Endodermal cell (in vitro differentiated cells): Measurements from ENCODE around the gene ARHGDIG. TPM values are rescaled to one million over a fixed set of nuclear protein-coding genes. Genes with fewer than 3 reads are reported as not detected.

Experiments used
- DNase-seq: peaks from one replicate; pipeline ENCODE4 v3.0.0-alpha.2; 2017
- H3K27ac ChIP-seq: 2 replicates; pipeline ENCODE4 v1.5.1; 2013; ENCODE audit warnings: mild to moderate bottlenecking, low read depth, low read length, moderate library complexity
- H3K27me3 ChIP-seq: 2 replicates; pipeline ENCODE4 v1.6.1; 2013; ENCODE audit warnings: mild to moderate bottlenecking, low read length, moderate library complexity; ENCODE audit not compliant: insufficient read depth, control insufficient read depth, poor library complexity, severe bottlenecking
- H3K36me3 ChIP-seq: 2 replicates; pipeline ENCODE4 v1.7.0; 2013; ENCODE audit warnings: mild to moderate bottlenecking, low read length, moderate library complexity; ENCODE audit not compliant: control insufficient read depth, insufficient read depth
- H3K4me1 ChIP-seq: one replicate; pipeline ENCODE4 v1.7.0; 2013; ENCODE audit warnings: low read length; ENCODE audit not compliant: control insufficient read depth, insufficient read depth
- H3K4me3 ChIP-seq: 2 replicates; pipeline ENCODE4 v1.5.1; 2013; ENCODE audit warnings: mild to moderate bottlenecking, low read length, moderate library complexity
- H3K9ac ChIP-seq: 2 replicates; pipeline ENCODE4 v1.6.1; 2013; ENCODE audit warnings: mild to moderate bottlenecking, low read length, moderate library complexity; ENCODE audit not compliant: poor library complexity, severe bottlenecking; ENCODE audit errors: extremely low read depth
- H3K9me3 ChIP-seq: 2 replicates; pipeline ENCODE4 v1.6.1; 2013; ENCODE audit warnings: mild to moderate bottlenecking, low read length, moderate library complexity; ENCODE audit not compliant: control insufficient read depth
- H3K27ac Mint-ChIP-seq: 2 replicates; pipeline ENCODE4 v1.8.0; 2020; ENCODE audit warnings: mixed read lengths
- H3K27me3 Mint-ChIP-seq: 2 replicates; pipeline ENCODE4 v1.8.0; 2021; ENCODE audit warnings: mild to moderate bottlenecking, mixed read lengths; ENCODE audit not compliant: insufficient read depth
- H3K36me3 Mint-ChIP-seq: 2 replicates; pipeline ENCODE4 v1.8.0; 2020; ENCODE audit warnings: low read depth, mixed read lengths
- H3K4me1 Mint-ChIP-seq: 2 replicates; pipeline ENCODE4 v1.8.0; 2020; ENCODE audit warnings: mixed read lengths
- H3K4me3 Mint-ChIP-seq: 2 replicates; pipeline ENCODE4 v1.8.0; 2020; ENCODE audit warnings: mild to moderate bottlenecking, moderate library complexity, mixed read lengths
- H3K9me3 Mint-ChIP-seq: 2 replicates; pipeline ENCODE4 v1.8.0; 2020; ENCODE audit warnings: mild to moderate bottlenecking, mixed read lengths
- WGBS, 2 experiments: methylation state at CpG; one replicate each; pipeline versions ENCODE4 v1.1.5 to v1.1.7; 2013; ENCODE audit warnings: missing lambda C conversion rate in 2 of 2, mixed read lengths in 1 of 2; ENCODE audit not compliant: insufficient coverage in 1 of 2, insufficient read length in 1 of 2; 5-methylcytosine and 5-hydroxymethylcytosine counted together
- total RNA-seq, 2 donors: library from RNA; stranded (reverse); fragmentation: NEBNext Ultra II Directional in 1 of 2; extraction: Animal tissue kit (Norgen Biotek cat#: 25700) in 1 of 2; gene quantifications; 2 replicates in 1 of 2; 3 replicates in 1 of 2; pipeline ENCODE4 v1.2.1, GENCODE V29; 2021
- TF ChIP-seq, protein P1 (sequence below): fragments of 200-600 bp; sonication (generic); conservative IDR thresholded peaks from 2 replicates; pipeline ENCODE4 v1.5.0; 2021; ENCODE audit warnings: antibody characterized with exemption, mild to moderate bottlenecking

Gene ARHGDIG
- total RNA-seq, 2 donors from 2014 or later, result 6.8 to 19.2 TPM

DNA sequence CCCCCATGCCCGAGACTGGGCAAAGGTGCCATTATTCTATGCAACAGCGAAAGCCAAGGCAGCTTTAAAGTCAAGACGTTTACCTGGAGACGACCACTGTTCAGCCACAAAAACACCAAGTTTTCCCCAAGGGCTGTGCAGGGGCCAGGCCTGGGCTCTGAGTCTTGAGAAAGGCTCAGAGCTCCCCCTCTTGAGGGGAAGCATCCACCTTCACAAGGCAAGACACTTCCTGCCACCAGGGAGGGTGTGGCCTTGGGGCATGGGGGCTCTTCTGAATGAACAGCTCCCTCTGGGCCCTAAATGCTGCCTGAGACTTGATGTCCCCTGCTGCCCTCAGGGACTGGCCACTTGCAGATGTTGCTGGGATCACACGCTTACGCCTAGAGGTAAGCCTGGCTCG lies 29.1 kb downstream of the ARHGDIG start:
- H3K27ac ChIP-seq, result no peak overlapping the region
- DNase-seq, result no peak
- no peak overlapping the region for H3K9ac ChIP-seq
- TF ChIP-seq, protein P1, sequence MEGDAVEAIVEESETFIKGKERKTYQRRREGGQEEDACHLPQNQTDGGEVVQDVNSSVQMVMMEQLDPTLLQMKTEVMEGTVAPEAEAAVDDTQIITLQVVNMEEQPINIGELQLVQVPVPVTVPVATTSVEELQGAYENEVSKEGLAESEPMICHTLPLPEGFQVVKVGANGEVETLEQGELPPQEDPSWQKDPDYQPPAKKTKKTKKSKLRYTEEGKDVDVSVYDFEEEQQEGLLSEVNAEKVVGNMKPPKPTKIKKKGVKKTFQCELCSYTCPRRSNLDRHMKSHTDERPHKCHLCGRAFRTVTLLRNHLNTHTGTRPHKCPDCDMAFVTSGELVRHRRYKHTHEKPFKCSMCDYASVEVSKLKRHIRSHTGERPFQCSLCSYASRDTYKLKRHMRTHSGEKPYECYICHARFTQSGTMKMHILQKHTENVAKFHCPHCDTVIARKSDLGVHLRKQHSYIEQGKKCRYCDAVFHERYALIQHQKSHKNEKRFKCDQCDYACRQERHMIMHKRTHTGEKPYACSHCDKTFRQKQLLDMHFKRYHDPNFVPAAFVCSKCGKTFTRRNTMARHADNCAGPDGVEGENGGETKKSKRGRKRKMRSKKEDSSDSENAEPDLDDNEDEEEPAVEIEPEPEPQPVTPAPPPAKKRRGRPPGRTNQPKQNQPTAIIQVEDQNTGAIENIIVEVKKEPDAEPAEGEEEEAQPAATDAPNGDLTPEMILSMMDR, result no peak
- 84 to 91% methylated on average over 7 of the region's 7 CpGs for whole genome bisulfite sequencing, 2 experiments
- Mint-ChIP-seq H3K36me3 (peaks cover 44% of the 10 kb centered on the region), H3K9me3 (no peaks in the 10 kb centered on the region), H3K4me3 (no peak overlapping the region), H3K27ac (peak overlapping the region; percentile 30), H3K4me1 (no peaks in the 10 kb centered on the region), H3K27me3 (no peaks in the 10 kb centered on the region)
- H3K36me3 ChIP-seq, result peaks cover 43% of the 10 kb centered on the region
- no peaks in the 10 kb centered on the region for H3K27me3 ChIP-seq
- no peaks in the 10 kb centered on the region for H3K4me1 ChIP-seq
- H3K4me3 ChIP-seq, result no peak overlapping the region
- no peaks in the 10 kb centered on the region for H3K9me3 ChIP-seq

DNA sequence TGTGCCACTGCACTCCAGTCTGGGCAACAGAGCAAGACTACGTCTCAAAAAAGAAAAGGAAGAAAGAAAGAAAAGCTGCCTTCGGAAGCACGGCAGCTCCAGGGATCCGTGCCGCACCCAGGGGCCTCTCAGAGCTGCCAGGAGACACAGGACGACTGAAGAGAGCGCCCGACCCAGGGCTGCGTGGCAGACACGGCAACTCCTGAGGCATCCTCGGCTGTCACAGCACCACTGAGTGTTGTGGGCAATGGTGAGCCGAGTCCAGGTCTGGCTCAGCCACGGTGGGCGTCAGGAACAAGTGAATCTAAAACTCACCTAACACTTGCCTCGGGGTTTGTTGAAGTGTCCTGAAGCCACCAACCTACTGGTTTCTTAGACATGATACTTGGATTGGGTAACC lies 31.3 kb downstream of the ARHGDIG start:
- Mint-ChIP-seq H3K27ac (no peak overlapping the region), H3K4me1 (peaks cover 2% of the 10 kb centered on the region), H3K27me3 (no peaks in the 10 kb centered on the region), H3K9me3 (no peaks in the 10 kb centered on the region), H3K4me3 (no peak overlapping the region), H3K36me3 (peaks cover 40% of the 10 kb centered on the region)
- H3K27me3 ChIP-seq, result no peaks in the 10 kb centered on the region
- no peaks in the 10 kb centered on the region for H3K4me1 ChIP-seq
- H3K4me3 ChIP-seq, result no peak overlapping the region
- peaks cover 40% of the 10 kb centered on the region for H3K36me3 ChIP-seq
- no peak overlapping the region for H3K9ac ChIP-seq
- H3K27ac ChIP-seq, result no peak overlapping the region
- DNase-seq, result no peak
- no peaks in the 10 kb centered on the region for H3K9me3 ChIP-seq
- TF ChIP-seq, protein P1, result no peak
- 96% methylated on average over 15 of the region's 15 CpGs for WGBS, 2 experiments

DNA sequence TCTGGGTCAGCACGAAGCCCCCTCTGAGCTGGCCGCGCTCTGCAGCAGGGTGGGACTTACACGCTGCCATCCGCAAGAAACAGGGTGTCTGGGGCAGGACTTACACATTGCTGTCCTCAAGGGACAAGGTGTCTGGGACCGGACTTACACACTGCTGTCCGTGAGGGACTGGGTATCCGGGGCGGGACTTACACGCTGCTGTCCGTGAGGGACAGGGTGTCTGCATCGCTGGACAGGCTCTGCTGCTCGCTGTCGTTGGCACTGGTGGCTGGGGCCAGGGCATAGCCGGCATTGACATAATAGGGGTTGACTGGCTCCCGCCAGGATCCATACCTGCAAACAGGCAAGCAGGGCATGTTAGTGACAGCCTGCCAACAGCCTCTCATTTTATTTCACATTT lies 34.0 kb downstream of the ARHGDIG start:
- DNase-seq, result no peak
- Histone ChIP-seq H3K27me3 (no peaks in the 10 kb centered on the region), H3K9ac (no peak overlapping the region), H3K9me3 (no peaks in the 10 kb centered on the region), H3K27ac (peak overlapping the region; percentile 63), H3K36me3 (peaks cover 53% of the 10 kb centered on the region), H3K4me1 (no peaks in the 10 kb centered on the region), H3K4me3 (no peak overlapping the region)
- H3K27ac Mint-ChIP-seq, result no peak overlapping the region
- no peaks in the 10 kb centered on the region for H3K27me3 Mint-ChIP-seq
- H3K9me3 Mint-ChIP-seq, result no peaks in the 10 kb centered on the region
- no peak overlapping the region for H3K4me3 Mint-ChIP-seq
- 93 to 98% methylated on average over 14 to 16 of the region's 16 CpGs for WGBS, 2 experiments
- peaks cover 45% of the 10 kb centered on the region for H3K36me3 Mint-ChIP-seq
- TF ChIP-seq, protein P1, result no peak
- H3K4me1 Mint-ChIP-seq, result peaks cover 11% of the 10 kb centered on the region
